Measurements from ENCODE around the gene HUNK.

DNA sequence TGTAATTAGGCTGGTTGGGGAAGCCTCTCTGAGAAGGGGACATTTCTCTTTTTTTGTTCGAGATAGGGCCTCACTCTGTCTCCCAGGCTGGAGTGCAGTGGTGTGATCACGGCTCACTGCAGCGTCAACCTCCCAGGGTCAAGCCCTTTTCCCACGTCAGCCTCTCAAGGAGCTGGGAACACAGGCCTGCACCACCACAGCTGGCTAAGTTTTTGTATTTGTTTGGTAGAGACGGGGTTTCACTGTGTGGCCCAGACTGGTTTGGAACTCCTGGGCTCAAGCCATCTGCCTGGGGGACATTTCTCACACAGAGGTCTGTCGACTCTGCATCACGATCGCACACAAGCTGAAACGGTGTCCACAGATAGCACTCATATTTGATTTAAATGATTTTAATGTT, 39.7 kb downstream of the HUNK start:
- TF ChIP-seq, protein P1, sequence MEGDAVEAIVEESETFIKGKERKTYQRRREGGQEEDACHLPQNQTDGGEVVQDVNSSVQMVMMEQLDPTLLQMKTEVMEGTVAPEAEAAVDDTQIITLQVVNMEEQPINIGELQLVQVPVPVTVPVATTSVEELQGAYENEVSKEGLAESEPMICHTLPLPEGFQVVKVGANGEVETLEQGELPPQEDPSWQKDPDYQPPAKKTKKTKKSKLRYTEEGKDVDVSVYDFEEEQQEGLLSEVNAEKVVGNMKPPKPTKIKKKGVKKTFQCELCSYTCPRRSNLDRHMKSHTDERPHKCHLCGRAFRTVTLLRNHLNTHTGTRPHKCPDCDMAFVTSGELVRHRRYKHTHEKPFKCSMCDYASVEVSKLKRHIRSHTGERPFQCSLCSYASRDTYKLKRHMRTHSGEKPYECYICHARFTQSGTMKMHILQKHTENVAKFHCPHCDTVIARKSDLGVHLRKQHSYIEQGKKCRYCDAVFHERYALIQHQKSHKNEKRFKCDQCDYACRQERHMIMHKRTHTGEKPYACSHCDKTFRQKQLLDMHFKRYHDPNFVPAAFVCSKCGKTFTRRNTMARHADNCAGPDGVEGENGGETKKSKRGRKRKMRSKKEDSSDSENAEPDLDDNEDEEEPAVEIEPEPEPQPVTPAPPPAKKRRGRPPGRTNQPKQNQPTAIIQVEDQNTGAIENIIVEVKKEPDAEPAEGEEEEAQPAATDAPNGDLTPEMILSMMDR (IDR thresholded peaks at IDR 0.05) = no peak
- no peak for TF ChIP-seq POLR2A (IDR thresholded peaks at IDR 0.05)
